Fibroblast of villous mesenchyme (primary cell): Measurements from ENCODE around the gene KIF6. TPM values are rescaled to one million over a fixed set of nuclear protein-coding genes. Genes with fewer than 3 reads are reported as not detected.
A peak's percentile ranks its signal among the peaks of the same experiment; 100 is the strongest.

Experiments used
- DNase-seq: peaks from one replicate; pipeline ENCODE4 v3.0.0-alpha.2; 2010; ENCODE audit warnings: low read depth
- H3K4me3 ChIP-seq: 2 replicates; pipeline ENCODE4 v1.5.1; 2011; ENCODE audit warnings: low read depth, mild to moderate bottlenecking, low read length
- CTCF ChIP-seq: IDR thresholded peaks from 2 replicates; pipeline ENCODE4 v1.5.1; 2012; ENCODE audit warnings: low read depth, mild to moderate bottlenecking, low read length; ENCODE audit not compliant: insufficient read depth
- total RNA-seq: library from RNA; depleted of rRNA; stranded (reverse); fragments of >200 nt; gene quantifications from 2 replicates; pipeline ENCODE4 v1.2.3, GENCODE V29; 2012

The KIF6 gene
- total RNA-seq, 1 donor = 0.43 TPM

GRCh38 chr6:39696986-39697788, 28.0 kb downstream of the KIF6 start:
- no peak for DNase-seq
- H3K4me3 ChIP-seq = no peak overlapping the region
- no peak for TF ChIP-seq CTCF

DNA sequence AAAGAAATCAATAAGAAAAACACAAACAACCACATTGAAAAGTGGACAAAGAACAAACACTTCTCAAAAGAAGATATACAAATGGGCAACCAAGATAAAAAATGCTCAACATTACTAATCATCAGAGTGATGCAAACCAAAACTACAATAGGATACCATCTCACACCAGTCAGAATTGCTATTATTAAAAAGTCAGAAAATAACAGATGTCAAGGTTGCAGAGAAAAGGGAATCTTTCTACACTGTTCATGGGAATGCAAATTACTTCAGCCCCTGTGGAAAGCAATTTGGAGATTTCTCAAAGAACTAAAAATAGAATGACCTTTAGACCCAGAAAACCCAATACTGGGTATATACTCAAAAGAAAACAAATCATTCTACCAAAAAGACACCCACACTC, 29.8 kb downstream of the KIF6 start:
- no peak for DNase-seq
- H3K4me3 ChIP-seq = no peak overlapping the region
- no peak for TF ChIP-seq CTCF

- H3K4me3 ChIP-seq = no peak overlapping the region
- no peak for TF ChIP-seq CTCF
- DNase-seq = no peak
These were observed 32.0 kb downstream of the KIF6 start for GRCh38 chr6:39693206-39693605.

DNA sequence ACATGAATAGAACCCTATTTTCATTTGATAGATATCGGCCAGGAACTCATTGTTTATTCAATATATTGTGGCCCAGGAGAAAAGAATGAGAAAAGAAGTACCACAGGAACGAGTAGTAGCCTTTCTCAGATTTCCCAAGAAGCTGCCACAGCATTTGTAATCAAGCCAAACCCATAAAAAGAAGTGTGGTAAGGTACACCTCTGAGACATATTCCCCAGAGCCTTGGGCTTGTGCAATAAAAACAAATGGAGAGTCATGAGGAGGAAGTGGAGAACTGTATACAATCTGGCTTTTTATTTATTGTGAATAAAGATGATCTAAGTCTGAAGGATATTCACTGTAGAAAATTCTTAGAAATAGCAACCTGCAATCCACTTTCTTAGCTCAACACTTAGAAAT, 36.7 kb downstream of the KIF6 start:
- no peak for TF ChIP-seq CTCF
- DNase-seq = peak; percentile 44
- H3K4me3 ChIP-seq = no peak overlapping the region

- no peak for TF ChIP-seq CTCF
- DNase-seq = no peak
These were observed 38.2 kb downstream of the KIF6 start for GRCh38 chr6:39686976-39687375.

DNA sequence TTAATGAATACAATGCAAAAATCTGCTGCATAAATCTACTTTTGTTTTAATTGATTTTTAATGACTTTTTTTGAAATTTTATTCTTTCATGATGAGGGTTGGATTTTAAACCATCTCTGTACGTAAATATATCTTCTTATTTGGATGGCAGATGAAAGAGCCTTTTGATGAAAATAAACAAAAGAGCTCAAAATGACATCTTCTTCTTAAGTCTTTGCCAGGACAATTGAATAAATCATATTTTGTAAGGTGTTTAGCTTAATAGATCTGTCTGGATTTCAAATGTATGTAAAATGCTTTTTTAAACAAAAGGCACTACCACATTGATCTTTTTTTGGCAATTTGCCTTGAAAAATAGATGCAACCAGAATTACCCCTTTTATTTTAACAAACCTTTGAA, 39.3 kb downstream of the KIF6 start:
- no peak for TF ChIP-seq CTCF
- no peak overlapping the region for H3K4me3 ChIP-seq
- DNase-seq = no peak

More at GRCh38 chr6:39686976-39687375, 38.2 kb downstream of the KIF6 start:
- H3K4me3 ChIP-seq = no peak overlapping the region

DNA sequence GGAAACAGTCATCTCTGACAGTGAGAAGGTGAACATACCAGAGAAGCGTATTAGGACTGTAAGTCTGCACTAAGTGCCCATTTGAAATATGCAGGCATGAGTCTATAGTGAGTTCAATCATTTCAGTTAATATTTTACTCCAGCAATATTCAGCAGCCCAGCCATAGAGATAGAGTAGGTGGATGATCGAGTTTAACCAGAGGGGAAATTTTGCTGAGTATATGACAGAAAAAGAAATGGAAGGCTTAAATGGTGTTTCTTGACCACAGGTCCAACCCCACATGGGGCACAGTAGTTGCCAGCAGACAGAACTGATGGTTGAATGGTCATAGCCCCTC, 39.8 kb downstream of the KIF6 start:
- TF ChIP-seq CTCF = no peak
- H3K4me3 ChIP-seq = no peak overlapping the region
- DNase-seq = no peak
